K562 (cell line): ENCODE results near the gene CCDC85B. TPM values are rescaled to one million over a fixed set of nuclear protein-coding genes. Genes with fewer than 3 reads are reported as not detected.

ENCODE experiments used
- CREB1 ChIP-seq, 2 experiments: sonication (generic) in 1 of 2; formaldehyde crosslinking in 1 of 2; IDR thresholded peaks; 2 replicates each; pipeline versions ENCODE4 v1.6.1 to v1.8.0; 2012 to 2022; ENCODE audit warnings: inconsistent platforms in 1 of 2, mild to moderate bottlenecking in 1 of 2, missing genetic modification reagents in 1 of 2, moderate library complexity in 1 of 2
- FOXJ2 ChIP-seq: fragments of 200-800 bp; sonication (Bioruptor generic); IDR thresholded peaks from 2 replicates; pipeline ENCODE4 v1.6.1; 2016; ENCODE audit warnings: missing genetic modification characterization, missing compliant biosample characterization
- HNRNPH1 ChIP-seq: fragments of 200-400 bp; formaldehyde crosslinking; optimal IDR thresholded peaks from 2 replicates; pipeline ENCODE3; 2017; ENCODE audit warnings: low read depth, mild to moderate bottlenecking, low read length, moderate library complexity
- SMAD4 ChIP-seq: fragments of 250-450 bp; sonication (Bioruptor Pico); conservative IDR thresholded peaks from 2 replicates; pipeline ENCODE4 v1.8.0; 2021; ENCODE audit warnings: inconsistent platforms, mild to moderate bottlenecking, moderate library complexity
- TAL1 ChIP-seq: fragments of 450-650 bp; IDR thresholded peaks from 2 replicates; pipeline ENCODE4 v1.6.1; 2016; ENCODE audit warnings: mild to moderate bottlenecking
- TCFL5 ChIP-seq: fragments of 250-450 bp; sonication (Bioruptor Pico); conservative IDR thresholded peaks from 2 replicates; pipeline ENCODE4 v1.6.1; 2021; ENCODE audit warnings: mild to moderate bottlenecking, moderate library complexity, matching md5 sums
- THAP7 ChIP-seq: fragments of 250-450 bp; sonication (Bioruptor Pico); IDR thresholded peaks from 2 replicates; pipeline ENCODE4 v1.5.0; 2021
- ZBTB12 ChIP-seq: fragments of 250-450 bp; sonication (Bioruptor Pico); IDR thresholded peaks from 2 replicates; pipeline ENCODE4 v1.4.0; 2020
- ZNF134 ChIP-seq: fragments of 250-450 bp; sonication (Bioruptor Pico); conservative IDR thresholded peaks from 2 replicates; pipeline ENCODE4 v1.4.0; 2020
- ZNF197 ChIP-seq: fragments of 200-800 bp; sonication (Bioruptor generic); IDR thresholded peaks from 2 replicates; pipeline ENCODE4 v1.6.1; 2016; ENCODE audit warnings: low read depth, missing genetic modification characterization, missing compliant biosample characterization
- ZNF644 ChIP-seq: fragments of 200-800 bp; sonication (Bioruptor generic); IDR thresholded peaks from 2 replicates; pipeline ENCODE4 v1.6.1; 2016; ENCODE audit warnings: low read depth, missing genetic modification characterization, missing compliant biosample characterization
- ZNF77 ChIP-seq: fragments of 250-450 bp; sonication (Bioruptor Pico); IDR thresholded peaks from 2 replicates; pipeline ENCODE4 v1.5.0; 2020
- polyA plus RNA-seq, 8 experiments: library from polyadenylated mRNA; depleted of rRNA in 4 of 8; stranded (reverse) in 5 of 8; unstranded in 3 of 8; fragments of >200 nt; fragmentation: Nextera tagmentation in 2 of 8; fragmentation: Illumina TruSeq in 1 of 8; extraction: Ambion mirVana in 2 of 8; extraction: Trizol in 1 of 8; gene quantifications; 2 replicates each; pipeline versions ENCODE4 v1.2.1 to v1.2.3, GENCODE V29; 2011 to 2014; ENCODE audit warnings: inconsistent platforms in 1 of 8, missing spikeins in 1 of 8
- total RNA-seq, 7 experiments: library from RNA; depleted of rRNA in 6 of 7; stranded (reverse); fragments of >200 nt in 6 of 7; fragmentation: Illumina TruSeq in 2 of 7; extraction: Trizol in 2 of 7; gene quantifications; 2 replicates each; pipeline versions ENCODE4 v1.2.1 to v1.2.3, GENCODE V29; 2011 to 2021; ENCODE audit warnings: low replicate concordance in 1 of 7
- TF ChIP-seq, protein P1 (sequence below): fragments of 450-650 bp; formaldehyde crosslinking; IDR thresholded peaks from 2 replicates; pipeline ENCODE4 v1.4.0; 2020; ENCODE audit warnings: mild to moderate bottlenecking, moderate library complexity
- TF ChIP-seq, protein P2 (sequence below): fragments of 250-450 bp; sonication (Bioruptor Pico); IDR thresholded peaks from 2 replicates; pipeline ENCODE4 v1.8.0; 2021; ENCODE audit warnings: mild to moderate bottlenecking, moderate library complexity
- TF ChIP-seq, protein P3 (sequence below), 2 experiments: fragments of 450-650 bp in 1 of 2; IDR thresholded peaks; 2 replicates each; pipeline ENCODE4 v1.6.1; 2011 to 2017; ENCODE audit warnings: low read depth in 2 of 2, antibody characterized with exemption in 1 of 2, borderline replicate concordance in 1 of 2, low read length in 1 of 2, mild to moderate bottlenecking in 1 of 2, mixed read lengths in 1 of 2; ENCODE audit not compliant: control insufficient read depth in 1 of 2

Gene CCDC85B
- total and polyA plus RNA-seq, 9 of the 15 experiments (the other 6 are each of a cell fraction or from before 2014, with no cell fraction given): 0.14 to 138 (median 6.2) TPM

GRCh38 chr11:65860278-65861164 is 30.0 kb upstream of the CCDC85B start, which contains the start of gene MUS81 (continued):
- TF ChIP-seq, protein P1, sequence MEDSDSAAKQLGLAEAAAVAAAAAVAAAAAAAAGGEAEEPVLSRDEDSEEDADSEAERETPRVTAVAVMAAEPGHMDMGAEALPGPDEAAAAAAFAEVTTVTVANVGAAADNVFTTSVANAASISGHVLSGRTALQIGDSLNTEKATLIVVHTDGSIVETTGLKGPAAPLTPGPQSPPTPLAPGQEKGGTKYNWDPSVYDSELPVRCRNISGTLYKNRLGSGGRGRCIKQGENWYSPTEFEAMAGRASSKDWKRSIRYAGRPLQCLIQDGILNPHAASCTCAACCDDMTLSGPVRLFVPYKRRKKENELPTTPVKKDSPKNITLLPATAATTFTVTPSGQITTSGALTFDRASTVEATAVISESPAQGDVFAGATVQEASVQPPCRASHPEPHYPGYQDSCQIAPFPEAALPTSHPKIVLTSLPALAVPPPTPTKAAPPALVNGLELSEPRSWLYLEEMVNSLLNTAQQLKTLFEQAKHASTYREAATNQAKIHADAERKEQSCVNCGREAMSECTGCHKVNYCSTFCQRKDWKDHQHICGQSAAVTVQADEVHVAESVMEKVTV (CRISPR knock-in tag): no peak
- no peak for TF ChIP-seq ZNF134
- no peak for TF ChIP-seq ZBTB12
- TF ChIP-seq, protein P2, sequence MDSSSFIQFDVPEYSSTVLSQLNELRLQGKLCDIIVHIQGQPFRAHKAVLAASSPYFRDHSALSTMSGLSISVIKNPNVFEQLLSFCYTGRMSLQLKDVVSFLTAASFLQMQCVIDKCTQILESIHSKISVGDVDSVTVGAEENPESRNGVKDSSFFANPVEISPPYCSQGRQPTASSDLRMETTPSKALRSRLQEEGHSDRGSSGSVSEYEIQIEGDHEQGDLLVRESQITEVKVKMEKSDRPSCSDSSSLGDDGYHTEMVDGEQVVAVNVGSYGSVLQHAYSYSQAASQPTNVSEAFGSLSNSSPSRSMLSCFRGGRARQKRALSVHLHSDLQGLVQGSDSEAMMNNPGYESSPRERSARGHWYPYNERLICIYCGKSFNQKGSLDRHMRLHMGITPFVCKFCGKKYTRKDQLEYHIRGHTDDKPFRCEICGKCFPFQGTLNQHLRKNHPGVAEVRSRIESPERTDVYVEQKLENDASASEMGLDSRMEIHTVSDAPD (CRISPR knock-in tag): no peak
- TF ChIP-seq TCFL5 (CRISPR knock-in tag): no peak
- TF ChIP-seq ZNF197 (CRISPR knock-in tag): no peak
- TF ChIP-seq FOXJ2: no peak
- no peak for TF ChIP-seq HNRNPH1
- TF ChIP-seq TAL1: no peak
- peak; percentile 42 for TF ChIP-seq CREB1 (IDR thresholded peaks at IDR 0.05)
- TF ChIP-seq CREB1 (CRISPR knock-in tag; IDR thresholded peaks at IDR 0.05): no peak; the same call in 1 of the 2 replicates
- TF ChIP-seq ZNF77 (CRISPR knock-in tag): no peak
- TF ChIP-seq THAP7: no peak
- peak; percentile 90 for TF ChIP-seq SMAD4
- TF ChIP-seq ZNF644 (tag): no peak
- TF ChIP-seq, protein P3, sequence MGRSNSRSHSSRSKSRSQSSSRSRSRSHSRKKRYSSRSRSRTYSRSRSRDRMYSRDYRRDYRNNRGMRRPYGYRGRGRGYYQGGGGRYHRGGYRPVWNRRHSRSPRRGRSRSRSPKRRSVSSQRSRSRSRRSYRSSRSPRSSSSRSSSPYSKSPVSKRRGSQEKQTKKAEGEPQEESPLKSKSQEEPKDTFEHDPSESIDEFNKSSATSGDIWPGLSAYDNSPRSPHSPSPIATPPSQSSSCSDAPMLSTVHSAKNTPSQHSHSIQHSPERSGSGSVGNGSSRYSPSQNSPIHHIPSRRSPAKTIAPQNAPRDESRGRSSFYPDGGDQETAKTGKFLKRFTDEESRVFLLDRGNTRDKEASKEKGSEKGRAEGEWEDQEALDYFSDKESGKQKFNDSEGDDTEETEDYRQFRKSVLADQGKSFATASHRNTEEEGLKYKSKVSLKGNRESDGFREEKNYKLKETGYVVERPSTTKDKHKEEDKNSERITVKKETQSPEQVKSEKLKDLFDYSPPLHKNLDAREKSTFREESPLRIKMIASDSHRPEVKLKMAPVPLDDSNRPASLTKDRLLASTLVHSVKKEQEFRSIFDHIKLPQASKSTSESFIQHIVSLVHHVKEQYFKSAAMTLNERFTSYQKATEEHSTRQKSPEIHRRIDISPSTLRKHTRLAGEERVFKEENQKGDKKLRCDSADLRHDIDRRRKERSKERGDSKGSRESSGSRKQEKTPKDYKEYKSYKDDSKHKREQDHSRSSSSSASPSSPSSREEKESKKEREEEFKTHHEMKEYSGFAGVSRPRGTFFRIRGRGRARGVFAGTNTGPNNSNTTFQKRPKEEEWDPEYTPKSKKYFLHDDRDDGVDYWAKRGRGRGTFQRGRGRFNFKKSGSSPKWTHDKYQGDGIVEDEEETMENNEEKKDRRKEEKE (IDR thresholded peaks at IDR 0.05; ENCODE audit: borderline replicate concordance in 1 of 2, control insufficient read depth in 1 of 2, low read depth in 2 of 2, low read length in 1 of 2): 0 out of 4 replicates have a peak, but pooled peaks of 1 of the 2 experiments have one; percentile 61
